HG03097 (cell line): ENCODE data around the gene RNF144B.
"Not testable (repeated sequence)": the region's sequence is repeated elsewhere in the genome, so short reads cannot be mapped to it uniquely, and the experiment has no call there.

ENCODE experiments used
- ATAC-seq: cut with Tn5 transposase; IDR thresholded peaks from one replicate; pipeline ENCODE4 v1.9.1; 2021; ENCODE audit not compliant: unreplicated experiment, low FRiP score

RNF144B gene

GRCh38 chr6:18368277-18369105 lies 18.7 kb upstream of the RNF144B start:
- ATAC-seq: no peak

GRCh38 chr6:18371010-18371409 lies 16.1 kb upstream of the RNF144B start:
- no peak for ATAC-seq

GRCh38 chr6:18371656-18372055 lies 15.5 kb upstream of the RNF144B start:
- ATAC-seq: no peak

- no peak for ATAC-seq
Measured at GRCh38 chr6:18380158-18380836, 6.9 kb upstream of the RNF144B start.

DNA sequence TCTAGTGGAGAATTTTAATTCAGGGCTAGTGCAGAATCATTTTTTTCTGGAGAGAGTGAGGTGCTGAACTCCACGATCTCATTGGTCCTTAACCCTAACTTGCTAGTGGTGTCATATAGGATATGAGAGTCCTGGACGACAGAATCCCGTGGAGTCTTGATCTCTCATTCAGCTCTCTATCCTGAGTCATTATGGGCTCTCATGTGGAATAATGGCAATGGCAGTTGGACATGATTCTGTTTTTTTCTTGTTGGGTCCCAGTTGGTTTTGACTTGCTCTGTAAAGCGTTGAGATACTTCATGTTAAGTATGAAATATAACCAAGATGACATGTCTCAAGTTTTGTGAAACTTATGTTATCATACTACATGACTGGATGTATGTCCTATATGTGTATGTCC lies 6.3 kb upstream of the RNF144B start:
- ATAC-seq: no peak

- ATAC-seq: no peak
Measured at GRCh38 chr6:18383441-18383840, 3.7 kb upstream of the RNF144B start.

DNA sequence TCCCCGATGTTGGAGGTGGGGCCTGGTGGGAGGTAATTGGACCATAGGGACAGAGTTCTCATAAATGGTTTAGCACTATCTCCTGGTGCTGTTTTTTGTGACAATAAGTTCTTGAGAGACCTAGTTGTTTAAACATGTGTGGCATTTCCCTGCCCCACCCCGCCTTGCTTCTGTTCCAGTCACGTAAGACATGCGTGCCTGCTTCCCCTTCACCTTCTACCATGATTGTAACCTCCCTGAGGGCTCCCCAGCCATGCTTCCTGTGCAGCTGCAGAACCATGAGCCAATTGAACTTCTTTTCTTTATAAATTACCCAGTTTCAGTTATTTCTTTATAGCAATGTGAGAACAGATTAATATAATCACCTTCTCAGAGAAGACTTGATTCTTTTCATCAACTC lies 2.5 kb upstream of the RNF144B start:
- ATAC-seq: no peak

GRCh38 chr6:18386298-18386976 lies 713 bp upstream of the RNF144B start:
- ATAC-seq: no peak

DNA sequence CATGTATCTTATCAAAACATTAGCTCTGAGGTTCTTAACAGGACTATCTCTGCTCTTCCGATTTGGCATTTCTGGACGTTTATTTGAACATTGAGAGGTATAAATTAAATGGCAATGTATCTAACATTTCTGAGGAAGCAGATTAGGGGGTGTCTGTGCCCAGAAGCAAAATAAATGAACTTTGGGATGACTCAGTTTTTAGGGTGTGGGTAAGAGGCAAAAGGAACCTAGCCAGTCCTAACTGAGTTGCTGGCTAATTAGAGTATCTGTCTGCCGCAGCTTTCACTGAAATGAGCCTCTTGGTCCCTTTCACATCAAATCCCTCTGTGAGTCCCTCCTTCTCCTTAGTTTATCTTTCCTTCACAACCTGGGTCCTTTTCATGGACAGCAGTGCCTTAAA lies 1.1 kb downstream of the RNF144B start:
- no peak for ATAC-seq

GRCh38 chr6:18388942-18389341 lies 1.8 kb downstream of the RNF144B start:
- no peak for ATAC-seq

DNA sequence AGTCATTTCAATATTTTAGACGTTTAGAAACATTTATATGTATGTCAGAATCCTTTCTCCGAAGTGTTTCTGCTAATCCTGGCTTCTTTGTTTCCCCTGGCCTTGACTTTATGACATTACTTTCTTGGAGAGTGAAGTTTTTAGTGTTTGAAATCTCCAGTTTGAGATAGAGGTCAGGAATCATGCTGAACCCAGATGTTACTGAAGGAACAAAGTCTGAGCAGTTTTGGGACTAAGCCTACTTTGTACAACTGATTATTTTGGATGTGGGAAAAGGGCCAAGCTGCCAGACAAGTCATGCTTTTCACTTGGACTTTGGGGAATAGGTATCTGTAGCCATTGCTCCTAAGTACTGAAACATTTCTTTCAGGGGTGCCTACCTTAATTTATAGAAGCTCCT lies 2.3 kb downstream of the RNF144B start:
- ATAC-seq: no peak

- no peak for ATAC-seq
Measured at GRCh38 chr6:18390476-18390875, 3.3 kb downstream of the RNF144B start.

DNA sequence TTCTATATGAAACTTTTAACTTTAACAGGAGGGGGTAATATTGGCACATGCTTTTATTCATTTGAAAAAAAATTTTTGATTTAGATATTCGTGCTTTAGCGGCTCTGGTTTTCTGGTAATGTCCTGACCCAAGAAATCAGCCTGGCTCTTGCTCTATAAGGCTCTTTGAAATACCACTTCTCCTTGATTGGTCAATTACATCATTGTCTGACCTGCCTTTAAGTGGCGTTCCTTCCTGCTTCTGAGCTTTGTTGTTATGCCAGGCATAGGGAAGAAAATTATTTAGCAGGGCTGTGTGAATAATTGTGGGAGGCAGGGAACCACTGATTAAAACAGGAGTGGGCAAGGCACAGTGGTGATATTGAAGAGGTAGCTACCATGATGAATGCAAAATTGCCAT lies 3.9 kb downstream of the RNF144B start:
- no peak for ATAC-seq

- ATAC-seq: no peak
Measured at GRCh38 chr6:18392346-18392877, 5.3 kb downstream of the RNF144B start.

GRCh38 chr6:18393698-18394097 lies 6.5 kb downstream of the RNF144B start:
- no peak for ATAC-seq

- ATAC-seq: no peak
Measured at GRCh38 chr6:18395177-18395855, 8.2 kb downstream of the RNF144B start.

GRCh38 chr6:18395856-18396197 lies 8.7 kb downstream of the RNF144B start:
- ATAC-seq: no peak

DNA sequence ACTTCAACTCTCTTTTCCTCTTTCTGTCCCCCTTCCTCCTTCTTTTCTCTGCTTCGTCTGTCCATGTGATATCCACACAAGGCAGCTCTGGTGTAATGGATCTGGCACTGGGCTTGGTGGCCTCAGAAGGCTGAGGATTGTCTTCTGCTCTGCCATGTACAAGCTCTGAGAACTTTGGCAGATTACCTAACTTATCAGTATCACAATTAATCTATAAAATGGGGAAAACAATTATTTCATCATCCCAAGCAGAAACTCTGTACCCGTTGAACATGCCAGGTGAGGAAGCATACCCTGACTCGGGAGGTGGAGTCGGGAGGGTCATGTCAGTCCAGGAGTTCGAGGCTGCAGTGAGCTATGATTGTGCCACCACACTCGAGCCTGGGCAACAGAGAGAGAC lies 10.6 kb downstream of the RNF144B start:
- ATAC-seq: no peak

DNA sequence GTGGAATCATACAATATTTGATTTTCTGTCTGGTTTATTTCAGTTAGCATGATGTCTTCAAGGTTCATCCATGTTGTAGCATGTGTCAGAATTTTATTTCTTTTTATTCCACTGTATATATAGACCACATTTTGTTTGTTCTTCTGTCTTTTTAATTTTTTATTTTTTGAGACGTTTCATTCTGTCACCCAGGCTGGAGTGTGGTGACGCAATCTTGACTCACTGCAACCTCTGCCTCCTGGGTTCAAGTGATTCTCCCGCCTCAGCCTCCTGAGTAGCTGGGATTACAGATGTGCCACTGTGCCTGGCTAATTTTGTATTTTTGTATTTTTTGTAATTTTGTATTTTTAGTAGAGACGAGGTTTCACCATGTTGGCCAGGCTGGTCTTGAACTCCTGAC lies 11.1 kb downstream of the RNF144B start:
- ATAC-seq: not testable (repeated sequence)

- peak; percentile 83 for ATAC-seq
Measured at GRCh38 chr6:18400831-18401446, 13.8 kb downstream of the RNF144B start.
